ENCODE measurements around the gene HNRNPL. TPM values are rescaled to one million over a fixed set of nuclear protein-coding genes. Genes with fewer than 3 reads are reported as not detected.

HNRNPL gene
- total RNA-seq, 1 experiment from 2014 or later, result 710 TPM

- Histone ChIP-seq H3K9ac (ENCODE audit: extremely low read depth, insufficient read length, low read length) (no peak overlapping the region), H3K27ac (ENCODE audit: insufficient read length, low read depth, low read length) (no peak overlapping the region), H3K79me1 (ENCODE audit: insufficient read depth, low read depth, low read length, poor library complexity, severe bottlenecking) (peaks cover 8% of the 10 kb centered on the region), H2BK15ac (ENCODE audit: low read depth, low read length) (no peak overlapping the region), H3K9me3 (ENCODE audit: control insufficient read depth, low read depth, low read length) (no peaks in the 10 kb centered on the region), H3K23ac (ENCODE audit: insufficient read length, low read depth, low read length) (no peak overlapping the region), H2BK20ac (ENCODE audit: low read depth, low read length, poor library complexity, severe bottlenecking) (no peak overlapping the region), H4K20me1 (ENCODE audit: control insufficient read depth, insufficient read depth, insufficient read length) (peaks cover 4% of the 10 kb centered on the region), H4K8ac (replicated peaks; ENCODE audit: insufficient read length, low read depth, low read length) (no peak overlapping the region), H2BK12ac (ENCODE audit: insufficient read length, low read depth, low read length) (no peak overlapping the region), H3K23me2 (ENCODE audit: insufficient read length, low read depth, low read length, poor library complexity, severe bottlenecking) (peaks cover 8% of the 10 kb centered on the region), H2AFZ (ENCODE audit: low read length) (no peak overlapping the region), H3K4me2 (ENCODE audit: insufficient read depth, insufficient read length, low read length) (no peak overlapping the region), H3K79me2 (ENCODE audit: insufficient read depth, low read length) (peaks cover 18% of the 10 kb centered on the region), H3K4me1 (ENCODE audit: insufficient read depth, low read length) (no peaks in the 10 kb centered on the region), H3K27me3 (ENCODE audit: insufficient read depth, low read length) (no peaks in the 10 kb centered on the region), H2AK5ac (ENCODE audit: insufficient read length, low read length) (no peak overlapping the region), H3K56ac (ENCODE audit: insufficient read length, low read depth, low read length) (no peak overlapping the region), H3K4ac (ENCODE audit: low read depth, low read length) (no peak overlapping the region), H4K5ac (ENCODE audit: insufficient read length, low read depth, low read length) (no peak overlapping the region), H2BK5ac (ENCODE audit: insufficient read length, low read length) (no peak overlapping the region), H3T11ph (ENCODE audit: low read length) (no peak overlapping the region), H3K18ac (ENCODE audit: insufficient read length, low read depth, low read length) (no peak overlapping the region), H4K91ac (ENCODE audit: insufficient read length, low read depth, low read length) (no peak overlapping the region), H2BK120ac (ENCODE audit: low read depth, low read length, poor library complexity, severe bottlenecking) (no peak overlapping the region), H3K14ac (ENCODE audit: insufficient read depth, low read length) (no peak overlapping the region)
- peaks cover 20 to 23% of the 10 kb centered on the region in 2 experiments for H3K4me1 Mint-ChIP-seq
- no peak overlapping the region; a peak in 1 of 5 replicates for H3K4me3 Mint-ChIP-seq
- H3K9me3 Mint-ChIP-seq, result no peaks in the 10 kb centered on the region; a peak in 1 of 5 replicates
- H3K27ac Mint-ChIP-seq, result peak overlapping the region; percentile 77 to 90 (median 87)
- no CpG with 5 or more reads among the region's 14 CpGs for WGBS (ENCODE audit: extremely low coverage, insufficient read length, low lambda C conversion rate)
- H3K27me3 Mint-ChIP-seq (ENCODE audit: low read depth), result peaks cover 3% of the 10 kb centered on the region; the same call in 1 of the 2 replicates
- peaks cover 79 to 86% (median 86%) of the 10 kb centered on the region in 3 experiments for H3K36me3 Mint-ChIP-seq (ENCODE audit: insufficient read depth in 1 of 3, low read depth in 3 of 3)
- DNase-seq, result no peak
- TF ChIP-seq CTCF (conservative IDR thresholded peaks at IDR 0.05), result no peak
Measured at GRCh38 chr19:38845374-38846024, 4.3 kb downstream of the HNRNPL start.
